ENCODE results near the gene DENND1A.

DENND1A gene

GRCh38 chr9:123784518-123784917, 145.4 kb downstream of the DENND1A start:
- no peaks in the 10 kb centered on the region for H3K9me3 Mint-ChIP-seq
- no peak overlapping the region for H3K4me3 Mint-ChIP-seq
- no peaks in the 10 kb centered on the region for H3K4me1 Mint-ChIP-seq (ENCODE audit: low read depth)
- no peaks in the 10 kb centered on the region for H3K36me3 Mint-ChIP-seq (ENCODE audit: low read depth)
- DNase-seq (ENCODE audit: low spot score), result no peak
- no peaks in the 10 kb centered on the region for H3K27me3 Mint-ChIP-seq (ENCODE audit: low read depth)
- H3K27ac Mint-ChIP-seq, result no peak overlapping the region

GRCh38 chr9:123778232-123778902, 151.6 kb downstream of the DENND1A start:
- no peak overlapping the region for H3K4me3 Mint-ChIP-seq
- DNase-seq (ENCODE audit: low spot score), result no peak
- H3K36me3 Mint-ChIP-seq (ENCODE audit: low read depth), result no peaks in the 10 kb centered on the region
- H3K27me3 Mint-ChIP-seq (ENCODE audit: low read depth), result no peaks in the 10 kb centered on the region
- no peaks in the 10 kb centered on the region for H3K9me3 Mint-ChIP-seq
- H3K4me1 Mint-ChIP-seq (ENCODE audit: low read depth), result no peaks in the 10 kb centered on the region
- no peak overlapping the region for H3K27ac Mint-ChIP-seq

- H3K27ac Mint-ChIP-seq, result no peak overlapping the region
- H3K36me3 Mint-ChIP-seq (ENCODE audit: low read depth), result no peaks in the 10 kb centered on the region
- H3K9me3 Mint-ChIP-seq, result no peaks in the 10 kb centered on the region
- H3K4me3 Mint-ChIP-seq, result no peak overlapping the region
- no peaks in the 10 kb centered on the region for H3K27me3 Mint-ChIP-seq (ENCODE audit: low read depth)
- no peaks in the 10 kb centered on the region for H3K4me1 Mint-ChIP-seq (ENCODE audit: low read depth)
- no peak for DNase-seq (ENCODE audit: low spot score)
Measured at GRCh38 chr9:123776708-123777537, 153.0 kb downstream of the DENND1A start.

- H3K27me3 Mint-ChIP-seq (ENCODE audit: low read depth), result no peaks in the 10 kb centered on the region
- DNase-seq (ENCODE audit: low spot score), result no peak
- H3K9me3 Mint-ChIP-seq, result no peaks in the 10 kb centered on the region
- no peak overlapping the region for H3K27ac Mint-ChIP-seq
- no peak overlapping the region for H3K4me3 Mint-ChIP-seq
- H3K36me3 Mint-ChIP-seq (ENCODE audit: low read depth), result no peaks in the 10 kb centered on the region
- no peaks in the 10 kb centered on the region for H3K4me1 Mint-ChIP-seq (ENCODE audit: low read depth)
Measured at GRCh38 chr9:123775289-123776284, 154.3 kb downstream of the DENND1A start.

- Mint-ChIP-seq H3K27ac (no peak overlapping the region), H3K4me3 (no peak overlapping the region), H3K27me3 (ENCODE audit: low read depth) (no peaks in the 10 kb centered on the region), H3K36me3 (ENCODE audit: low read depth) (no peaks in the 10 kb centered on the region), H3K9me3 (no peaks in the 10 kb centered on the region), H3K4me1 (ENCODE audit: low read depth) (peaks cover 3% of the 10 kb centered on the region)
- no peak for DNase-seq (ENCODE audit: low spot score)
Measured at GRCh38 chr9:123773783-123774182, 156.1 kb downstream of the DENND1A start.

GRCh38 chr9:123772967-123773366, 157.0 kb downstream of the DENND1A start:
- Mint-ChIP-seq H3K9me3 (no peaks in the 10 kb centered on the region), H3K4me1 (ENCODE audit: low read depth) (peaks cover 3% of the 10 kb centered on the region), H3K27me3 (ENCODE audit: low read depth) (no peaks in the 10 kb centered on the region), H3K27ac (no peak overlapping the region), H3K36me3 (ENCODE audit: low read depth) (no peaks in the 10 kb centered on the region), H3K4me3 (no peak overlapping the region)
- DNase-seq (ENCODE audit: low spot score), result no peak

GRCh38 chr9:123772374-123772773, 157.6 kb downstream of the DENND1A start:
- H3K9me3 Mint-ChIP-seq, result no peaks in the 10 kb centered on the region
- DNase-seq (ENCODE audit: low spot score), result no peak
- no peaks in the 10 kb centered on the region for H3K27me3 Mint-ChIP-seq (ENCODE audit: low read depth)
- peaks cover 3% of the 10 kb centered on the region for H3K4me1 Mint-ChIP-seq (ENCODE audit: low read depth)
- H3K27ac Mint-ChIP-seq, result no peak overlapping the region
- no peak overlapping the region for H3K4me3 Mint-ChIP-seq
- H3K36me3 Mint-ChIP-seq (ENCODE audit: low read depth), result no peaks in the 10 kb centered on the region

- H3K4me3 Mint-ChIP-seq, result no peak overlapping the region
- no peaks in the 10 kb centered on the region for H3K36me3 Mint-ChIP-seq (ENCODE audit: low read depth)
- no peaks in the 10 kb centered on the region for H3K9me3 Mint-ChIP-seq
- no peak overlapping the region for H3K27ac Mint-ChIP-seq
- H3K27me3 Mint-ChIP-seq (ENCODE audit: low read depth), result no peaks in the 10 kb centered on the region
- H3K4me1 Mint-ChIP-seq (ENCODE audit: low read depth), result peaks cover 3% of the 10 kb centered on the region
- no peak for DNase-seq (ENCODE audit: low spot score)
Measured at GRCh38 chr9:123771690-123772089, 158.2 kb downstream of the DENND1A start.

GRCh38 chr9:123769719-123770118, 160.2 kb downstream of the DENND1A start:
- DNase-seq (ENCODE audit: low spot score), result no peak
- no peaks in the 10 kb centered on the region for H3K36me3 Mint-ChIP-seq (ENCODE audit: low read depth)

GRCh38 chr9:123763910-123764588, 165.9 kb downstream of the DENND1A start:
- Mint-ChIP-seq H3K27ac (no peak overlapping the region), H3K4me3 (no peak overlapping the region), H3K27me3 (ENCODE audit: low read depth) (no peaks in the 10 kb centered on the region), H3K36me3 (ENCODE audit: low read depth) (no peaks in the 10 kb centered on the region), H3K9me3 (no peaks in the 10 kb centered on the region), H3K4me1 (ENCODE audit: low read depth) (no peaks in the 10 kb centered on the region)
- no peak for DNase-seq (ENCODE audit: low spot score)

More at GRCh38 chr9:123769719-123770118, 160.2 kb downstream of the DENND1A start:
- peaks cover 3% of the 10 kb centered on the region for H3K4me1 Mint-ChIP-seq (ENCODE audit: low read depth)
- no peak overlapping the region for H3K4me3 Mint-ChIP-seq
- no peaks in the 10 kb centered on the region for H3K9me3 Mint-ChIP-seq
- H3K27me3 Mint-ChIP-seq (ENCODE audit: low read depth), result no peaks in the 10 kb centered on the region
- H3K27ac Mint-ChIP-seq, result no peak overlapping the region

GRCh38 chr9:123761905-123762605, 167.9 kb downstream of the DENND1A start:
- no peaks in the 10 kb centered on the region for H3K36me3 Mint-ChIP-seq (ENCODE audit: low read depth)
- H3K9me3 Mint-ChIP-seq, result no peaks in the 10 kb centered on the region
- no peak overlapping the region for H3K27ac Mint-ChIP-seq
- no peaks in the 10 kb centered on the region for H3K4me1 Mint-ChIP-seq (ENCODE audit: low read depth)
- H3K4me3 Mint-ChIP-seq, result no peak overlapping the region
- DNase-seq (ENCODE audit: low spot score), result no peak
- H3K27me3 Mint-ChIP-seq (ENCODE audit: low read depth), result no peaks in the 10 kb centered on the region

- Mint-ChIP-seq H3K9me3 (no peaks in the 10 kb centered on the region), H3K4me1 (ENCODE audit: low read depth) (no peaks in the 10 kb centered on the region), H3K27ac (no peak overlapping the region), H3K36me3 (ENCODE audit: low read depth) (no peaks in the 10 kb centered on the region), H3K4me3 (no peak overlapping the region), H3K27me3 (ENCODE audit: low read depth) (no peaks in the 10 kb centered on the region)
- no peak for DNase-seq (ENCODE audit: low spot score)
Measured at GRCh38 chr9:123757960-123758359, 172.0 kb downstream of the DENND1A start.

- Mint-ChIP-seq H3K27ac (no peak overlapping the region), H3K4me1 (ENCODE audit: low read depth) (no peaks in the 10 kb centered on the region)
Measured at GRCh38 chr9:123757547-123757946, 172.4 kb downstream of the DENND1A start.

More at GRCh38 chr9:123757547-123757946, 172.4 kb downstream of the DENND1A start:
- H3K36me3 Mint-ChIP-seq (ENCODE audit: low read depth), result no peaks in the 10 kb centered on the region
- no peaks in the 10 kb centered on the region for H3K9me3 Mint-ChIP-seq
- H3K4me3 Mint-ChIP-seq, result no peak overlapping the region
- H3K27me3 Mint-ChIP-seq (ENCODE audit: low read depth), result no peaks in the 10 kb centered on the region
- DNase-seq (ENCODE audit: low spot score), result no peak
